Activated CD4-positive, alpha-beta T cell treated with anti-CD3 and anti-CD28 coated beads, Interleukin-2, amount 50 U/mL, for 4 hours (primary cell): ENCODE results near the gene TNK2.
"Not testable (repeated sequence)": the region's sequence is repeated elsewhere in the genome, so short reads cannot be mapped to it uniquely, and the experiment has no call there.

Experiments used
- DNase-seq, 2 experiments: peaks; one replicate each; pipeline ENCODE4 v3.0.0-alpha.2; 2020

Gene TNK2

GRCh38 chr3:195883160-195883559 is 25.2 kb downstream of the TNK2 start:
- no peak for DNase-seq

DNA sequence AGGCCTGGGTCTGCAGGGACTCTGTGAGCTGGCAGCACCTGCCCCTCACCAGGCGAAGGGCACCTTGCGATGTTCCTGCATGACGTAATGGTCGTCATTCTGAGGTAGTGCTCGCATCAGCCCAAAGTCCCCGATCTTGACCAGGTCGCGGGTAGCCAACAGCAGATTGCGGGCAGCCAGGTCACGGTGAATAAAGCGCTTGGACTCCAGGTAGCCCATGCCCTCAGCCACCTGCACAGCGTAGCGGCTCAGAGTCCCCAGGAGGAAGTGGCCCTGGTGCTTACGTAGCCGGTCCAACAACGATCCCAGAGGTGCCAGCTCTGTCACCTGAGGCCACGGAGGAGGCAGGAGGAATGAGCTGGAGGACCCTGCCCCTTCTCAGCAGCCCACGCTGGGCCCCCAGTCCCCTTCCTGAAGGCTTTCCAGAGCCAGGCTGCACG is 26.3 kb downstream of the TNK2 start:
- no peak for DNase-seq

- no peak for DNase-seq
Measured at GRCh38 chr3:195881276-195881988, 26.9 kb downstream of the TNK2 start.

- DNase-seq = no peak
Measured at GRCh38 chr3:195880037-195880431, 28.3 kb downstream of the TNK2 start.

DNA sequence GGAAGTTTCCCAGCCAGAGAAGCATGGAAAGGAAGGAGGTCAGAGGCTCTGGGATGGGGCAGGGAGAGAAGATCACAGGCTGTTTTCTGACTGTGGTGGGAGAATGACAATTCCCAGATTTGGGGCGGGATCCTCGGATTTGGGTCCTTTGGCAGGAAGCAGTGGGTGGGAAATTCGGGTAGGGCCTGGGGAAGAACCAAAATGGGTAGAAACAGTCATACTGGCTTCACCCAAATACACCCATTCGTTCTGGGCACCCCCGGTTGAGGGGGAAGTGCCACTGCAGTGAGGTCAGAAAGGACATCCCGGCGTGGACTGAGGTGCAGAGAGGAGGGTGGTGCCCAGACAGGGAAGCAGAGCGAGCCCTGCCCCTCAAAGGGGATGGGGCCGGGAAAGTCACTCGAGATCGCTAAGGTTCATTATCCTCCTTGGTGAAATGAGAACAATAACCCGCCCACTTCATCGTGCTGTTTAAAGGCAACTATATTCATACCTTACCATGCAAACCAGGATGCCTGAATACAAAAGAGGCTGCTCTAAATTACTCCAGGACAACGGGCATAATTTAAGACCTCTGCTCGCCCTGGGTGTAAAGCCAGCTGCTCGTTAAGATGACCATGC is 28.8 kb downstream of the TNK2 start:
- no peak for DNase-seq

- DNase-seq = no peak
Measured at GRCh38 chr3:195878424-195879274, 29.7 kb downstream of the TNK2 start.

DNA sequence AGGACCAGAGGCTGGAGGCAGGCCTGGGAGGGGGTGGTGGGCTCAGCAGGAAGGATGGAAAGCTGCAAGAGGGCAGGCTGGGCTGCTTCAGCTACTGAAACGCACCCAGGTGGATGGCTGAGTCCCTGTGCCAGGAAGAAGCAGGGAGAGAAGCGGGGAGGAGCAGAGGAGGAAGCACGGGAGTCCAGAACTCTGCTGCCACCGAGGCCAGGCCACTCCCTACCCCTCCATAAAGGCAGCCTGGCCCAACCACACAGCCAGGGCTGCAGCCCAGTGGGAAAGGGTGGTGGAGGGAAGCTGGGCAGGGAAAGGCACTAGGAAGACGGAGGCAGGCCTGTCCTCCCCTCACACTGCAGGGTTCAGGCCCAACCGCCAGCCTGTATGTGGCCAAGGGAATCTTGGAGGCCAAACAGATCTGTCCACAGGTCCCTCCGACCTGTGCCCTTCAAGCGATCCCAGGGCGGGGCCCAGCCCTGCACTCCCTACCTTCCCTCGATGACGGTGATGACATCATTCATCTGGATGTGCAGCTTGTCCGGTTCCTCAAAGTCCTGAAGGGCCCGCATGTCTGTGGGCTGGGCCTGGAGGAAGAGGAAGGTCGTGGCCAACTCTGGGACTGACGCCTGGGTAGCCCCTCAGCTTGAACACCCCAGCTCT is 30.5 kb downstream of the TNK2 start:
- DNase-seq = no peak

GRCh38 chr3:195877136-195877715 is 31.1 kb downstream of the TNK2 start:
- DNase-seq = no peak

- no peak for DNase-seq
Measured at GRCh38 chr3:195876297-195877064, 31.9 kb downstream of the TNK2 start.

- no peak for DNase-seq
Measured at GRCh38 chr3:195875482-195876236, 32.7 kb downstream of the TNK2 start.

- no peak for DNase-seq
Measured at GRCh38 chr3:195873971-195874370, 34.4 kb downstream of the TNK2 start.

DNA sequence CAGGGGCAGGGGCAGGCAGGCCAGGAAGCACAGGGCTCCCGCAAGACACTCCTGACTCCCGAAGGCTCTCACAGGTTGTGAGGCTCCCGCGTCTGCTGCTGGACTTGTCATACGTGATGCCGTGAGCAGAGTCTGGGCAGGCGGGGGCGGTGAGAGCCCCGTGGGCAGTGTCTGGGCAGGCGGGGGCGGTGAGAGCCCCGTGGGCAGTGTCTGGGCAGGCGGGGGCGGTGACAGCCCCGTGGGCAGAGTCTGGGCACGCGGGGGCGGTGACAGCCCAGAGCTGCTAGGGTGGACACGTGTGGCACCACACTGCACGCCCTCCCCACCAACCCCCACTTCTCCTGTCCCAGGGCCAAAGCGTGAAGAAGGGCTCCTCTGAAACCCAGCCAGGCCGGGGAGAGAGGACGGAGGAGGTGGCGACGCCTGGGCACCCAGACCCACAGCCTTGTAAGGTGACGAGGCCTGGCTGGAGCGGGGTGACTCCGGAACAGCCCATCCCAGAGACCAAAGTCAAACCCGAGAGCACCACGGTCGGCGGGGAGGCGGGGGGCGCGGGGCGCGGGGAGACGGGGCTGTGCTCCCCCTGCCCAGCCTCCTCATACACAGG is 35.0 kb downstream of the TNK2 start:
- DNase-seq = no peak

DNA sequence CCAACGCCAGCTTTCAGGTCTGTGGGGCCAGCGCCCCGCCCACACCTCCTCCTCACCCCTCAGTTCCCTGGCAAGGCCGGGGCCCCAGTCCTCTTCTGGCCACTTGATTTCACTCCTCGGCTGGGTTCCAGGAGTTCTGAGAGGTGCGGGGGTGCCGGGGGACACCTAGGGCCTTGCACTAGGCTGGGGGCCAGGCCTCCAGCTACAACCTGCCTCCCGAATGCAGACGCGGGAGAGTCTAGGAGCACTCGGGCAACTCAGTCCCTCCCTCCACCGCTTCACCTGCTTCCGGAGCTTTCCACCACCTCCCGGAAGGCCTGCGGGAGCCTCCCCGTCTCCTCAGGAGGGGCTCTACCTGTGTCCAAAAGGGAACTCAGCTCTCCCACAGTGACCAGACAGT is 35.6 kb downstream of the TNK2 start:
- no peak for DNase-seq

DNA sequence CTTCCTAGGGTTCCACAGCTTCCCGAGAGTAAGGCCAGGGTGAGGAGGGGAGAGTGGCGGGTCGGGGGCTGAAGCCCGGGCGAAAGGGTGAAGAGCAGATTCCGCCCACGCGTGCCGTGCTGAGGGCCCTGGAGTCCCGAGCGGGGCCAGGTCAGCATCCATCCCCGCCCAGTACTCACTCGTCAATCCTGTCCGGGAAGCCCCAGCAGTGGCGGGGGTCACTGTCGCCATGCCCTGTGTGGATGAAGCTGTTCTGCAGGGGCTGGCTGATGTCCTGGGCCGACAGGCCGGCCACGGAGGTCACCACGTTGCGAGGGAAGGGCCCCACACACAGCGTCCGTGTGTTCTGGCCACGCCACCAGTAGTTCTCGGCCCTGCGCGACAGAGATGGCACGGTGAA is 36.3 kb downstream of the TNK2 start:
- DNase-seq = no peak

- not testable (repeated sequence) for DNase-seq
Measured at GRCh38 chr3:195871686-195872085, 36.7 kb downstream of the TNK2 start.

DNA sequence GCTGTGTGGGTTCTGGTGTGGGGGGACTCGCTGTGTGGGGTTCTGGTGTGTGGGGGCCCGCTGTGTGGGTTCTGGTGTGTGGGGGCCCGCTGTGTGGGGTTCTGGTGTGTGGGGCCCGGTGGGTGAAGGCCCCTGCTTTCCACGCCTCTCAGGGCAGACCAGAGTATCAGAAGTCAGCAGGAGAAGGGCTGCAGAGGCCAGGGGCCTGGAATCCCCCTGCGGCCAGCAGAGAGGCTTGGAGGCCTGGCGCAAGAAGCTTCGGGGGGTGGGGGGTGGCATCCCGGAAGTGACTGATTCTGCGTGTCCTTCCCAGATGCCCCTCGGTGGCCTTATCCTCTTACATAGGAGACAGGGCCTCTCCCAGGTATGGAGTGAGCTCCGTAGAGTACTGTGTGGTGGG is 37.4 kb downstream of the TNK2 start:
- DNase-seq = no peak

DNA sequence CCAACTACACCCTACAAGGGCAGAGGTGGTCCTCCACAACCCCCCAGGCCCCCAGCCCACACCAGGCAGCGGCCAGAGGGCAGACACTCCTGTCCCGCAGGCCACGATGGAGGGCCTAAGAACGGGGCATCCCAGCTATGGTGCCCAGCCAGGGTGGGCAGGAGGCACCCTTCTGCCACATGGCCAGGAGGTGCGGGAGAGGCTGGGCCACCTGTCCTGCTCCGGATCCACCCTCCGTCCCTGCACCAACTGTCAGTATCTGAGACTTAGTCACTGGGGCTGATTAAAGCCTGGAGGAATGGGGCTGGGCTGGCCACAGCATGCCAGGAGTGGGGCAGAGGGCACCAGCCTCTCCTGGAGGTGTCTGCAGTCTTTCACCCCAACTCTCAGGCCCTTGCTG is 37.9 kb downstream of the TNK2 start:
- no peak for DNase-seq

DNA sequence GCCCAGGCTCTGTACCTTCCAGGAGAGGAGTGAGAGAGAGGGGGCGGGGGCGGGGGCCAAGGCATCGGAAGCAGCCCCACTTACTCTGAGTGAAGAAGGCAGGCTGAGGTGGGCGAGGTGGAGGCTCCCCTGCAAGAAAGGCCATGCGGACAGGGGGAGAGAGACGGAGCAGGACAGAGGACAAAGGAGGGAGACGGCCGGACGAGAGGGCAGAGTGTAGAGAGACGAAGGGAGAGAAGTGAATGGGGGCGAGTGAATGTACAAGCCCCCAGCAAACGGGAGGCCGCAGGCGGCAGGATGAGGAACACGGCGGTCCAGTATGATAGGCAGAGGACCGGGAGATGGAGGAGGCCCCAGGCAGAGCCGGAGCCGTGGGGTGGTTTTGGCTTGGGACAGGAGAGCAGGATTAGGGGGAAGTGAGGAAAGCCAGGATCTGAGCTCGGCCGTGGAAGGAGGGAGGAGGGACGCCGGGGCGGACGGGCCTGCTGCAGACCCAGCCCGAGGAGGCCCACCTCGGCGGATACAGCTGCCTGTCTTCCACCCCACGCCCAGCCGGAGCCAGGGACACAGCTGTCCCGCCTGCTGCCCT is 38.8 kb downstream of the TNK2 start:
- DNase-seq = no peak

DNA sequence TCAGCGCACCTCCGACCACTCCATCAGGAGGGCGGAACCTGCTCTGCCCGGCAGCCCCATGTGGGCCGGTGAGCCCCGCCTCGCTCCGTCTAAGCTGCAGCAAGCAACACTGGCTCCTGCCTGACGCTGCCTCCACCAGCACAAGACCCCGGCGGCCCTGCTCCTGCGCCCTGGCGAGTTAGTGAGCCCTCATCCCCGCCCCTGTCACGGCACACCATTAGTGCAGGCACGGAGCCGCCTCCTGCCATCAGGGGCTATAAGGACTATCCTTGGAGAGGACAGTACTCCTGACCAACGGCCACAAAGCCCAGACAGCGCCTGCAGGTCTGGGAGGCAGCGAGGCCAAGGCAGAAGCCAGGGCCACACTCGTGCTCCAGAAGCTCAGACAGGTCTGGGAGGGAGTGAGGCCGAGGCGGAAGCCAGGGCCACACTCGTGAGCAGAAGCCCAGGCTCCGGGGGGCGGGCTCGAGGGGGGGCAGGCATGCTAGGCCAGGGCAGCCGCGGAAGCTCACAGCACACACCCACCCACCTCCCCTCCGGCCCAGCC is 39.4 kb downstream of the TNK2 start:
- no peak for DNase-seq

DNA sequence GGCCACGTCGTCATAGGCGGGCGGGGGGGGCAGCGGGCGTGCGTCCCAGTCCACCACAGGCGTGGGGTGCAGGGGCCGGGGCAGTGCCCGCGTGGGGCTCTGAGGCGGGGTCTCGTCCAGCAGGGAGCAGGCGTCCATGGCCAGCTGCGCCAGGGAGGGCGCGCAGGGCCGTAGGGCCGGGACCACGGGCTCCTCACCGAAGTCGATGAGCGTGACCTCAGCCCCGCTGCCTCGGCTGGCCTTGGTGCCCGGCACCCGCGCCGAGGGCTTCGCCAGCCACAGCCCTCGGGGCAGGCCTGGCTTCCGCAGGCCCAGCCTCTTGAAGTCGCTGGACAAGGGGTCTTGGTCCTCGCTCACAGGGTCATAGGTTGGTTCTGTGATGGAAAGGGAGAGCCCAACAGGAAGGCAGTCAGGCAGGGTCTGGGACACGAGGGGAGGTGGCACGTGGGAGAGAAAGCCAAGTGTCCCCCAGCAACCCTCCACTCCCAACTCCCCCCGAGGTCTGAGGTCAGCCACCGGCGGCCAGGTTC is 40.0 kb downstream of the TNK2 start:
- no peak for DNase-seq
